A549 treated with dexamethasone at 1 μM for 4 hours (cell line): ENCODE measurements around the gene CLDN24. TPM values are rescaled to one million over a fixed set of nuclear protein-coding genes. Genes with fewer than 3 reads are reported as not detected.

Experiments used
- total RNA-seq: library from RNA; stranded (reverse); fragments of 200-300 nt; extraction: Qiagen RNA extraction; gene quantifications from 5 replicates; pipeline ENCODE4 v1.2.3, GENCODE V29; 2022

The CLDN24 gene
- total RNA-seq: not detected in 5 replicates

GRCh38 chr4:183322326-183322725 lies at the start of gene CLDN24:
TSS of gene CLDN24 (minus strand) at chr4:183322426. CDS start at chr4:183322426, 0 bp downstream.

GRCh38 chr4:183320211-183321059 lies 1.8 kb downstream of the CLDN24 start, which contains the start of gene CLDN22:
TSS of gene CLDN22 (minus strand) at chr4:183320276. CDS start at chr4:183320218, 58 bp downstream.

Other genes starting within 250 kb of the CLDN24 start
- 13.0 to 21.2 TPM (median 18.9 TPM) in 5 replicates for gene WWC2, start 223.2 kb downstream of the CLDN24 start, total RNA-seq
- not detected in 5 replicates for gene CLDN22, start 2.1 kb downstream of the CLDN24 start, total RNA-seq
- 9.2 to 10.0 TPM (median 9.5 TPM) in 5 replicates for gene CDKN2AIP, start 122.2 kb upstream of the CLDN24 start, total RNA-seq
- gene ING2, start 182.6 kb upstream of the CLDN24 start, total RNA-seq: 9.5 to 11.5 TPM (median 9.8 TPM) in 5 replicates